ENCODE measurements around the gene ALB. TPM values are rescaled to one million over a fixed set of nuclear protein-coding genes. Genes with fewer than 3 reads are reported as not detected.
A peak's percentile ranks its signal among the peaks of the same experiment; 100 is the strongest.

Gene ALB
- total RNA-seq, 1 donor from 2014 or later: 0.09 TPM

- H3K4me1 ChIP-seq: peaks cover 23% of the 10 kb centered on the region
- Mint-ChIP-seq H3K27me3 (ENCODE audit: insufficient read depth, low read depth) (peaks cover 10% of the 10 kb centered on the region), H3K4me1 (peaks cover 28% of the 10 kb centered on the region), H3K27ac (no peak overlapping the region), H3K4me3 (no peak overlapping the region), H3K9me3 (peaks cover 2% of the 10 kb centered on the region), H3K36me3 (no peaks in the 10 kb centered on the region)
- H3K79me2 ChIP-seq (ENCODE audit: low read depth): no peaks in the 10 kb centered on the region
- H3F3A ChIP-seq (ENCODE audit: low read depth): peaks cover 25% of the 10 kb centered on the region
- no peak overlapping the region for H2AFZ ChIP-seq (replicated peaks)
- peak; percentile 41 for DNase-seq (ENCODE audit: low spot score)
- H3K27ac ChIP-seq: no peak overlapping the region
- H3K36me3 ChIP-seq: no peaks in the 10 kb centered on the region
- no peak overlapping the region for H3K4me3 ChIP-seq
- no peaks in the 10 kb centered on the region for H4K20me1 ChIP-seq (ENCODE audit: low read depth)
- no peaks in the 10 kb centered on the region for H3K9me3 ChIP-seq (ENCODE audit: low read depth)
- no peak overlapping the region for H3K4me2 ChIP-seq
- no peak overlapping the region for H3K9ac ChIP-seq
- H3K27me3 ChIP-seq: no peaks in the 10 kb centered on the region
- TF ChIP-seq CTCF (IDR thresholded peaks at IDR 0.05) (no peak), EZH2phosphoT487 (IDR thresholded peaks at IDR 0.05) (peak; percentile 87)
Observed at GRCh38 chr4:73452953-73453700, 49.0 kb downstream of the ALB start.

GRCh38 chr4:73453701-73454005 is 49.6 kb downstream of the ALB start:
- Histone ChIP-seq H3K79me2 (ENCODE audit: low read depth) (no peaks in the 10 kb centered on the region), H3K36me3 (no peaks in the 10 kb centered on the region), H3K9ac (no peak overlapping the region), H3K27me3 (no peaks in the 10 kb centered on the region), H3K9me3 (ENCODE audit: low read depth) (no peaks in the 10 kb centered on the region), H3K4me2 (no peak overlapping the region), H3K27ac (no peak overlapping the region), H3K4me1 (peaks cover 23% of the 10 kb centered on the region), H4K20me1 (ENCODE audit: low read depth) (no peaks in the 10 kb centered on the region), H2AFZ (replicated peaks) (no peak overlapping the region), H3F3A (ENCODE audit: low read depth) (peaks cover 25% of the 10 kb centered on the region), H3K4me3 (no peak overlapping the region)
- Mint-ChIP-seq H3K4me1 (peaks cover 28% of the 10 kb centered on the region), H3K27me3 (ENCODE audit: insufficient read depth, low read depth) (peaks cover 10% of the 10 kb centered on the region), H3K36me3 (no peaks in the 10 kb centered on the region), H3K4me3 (no peak overlapping the region), H3K9me3 (peaks cover 2% of the 10 kb centered on the region), H3K27ac (no peak overlapping the region)
- no peak for DNase-seq (ENCODE audit: low spot score)
- TF ChIP-seq EZH2phosphoT487 (IDR thresholded peaks at IDR 0.05) (no peak), EZH2 (IDR thresholded peaks at IDR 0.05) (no peak), CTCF (IDR thresholded peaks at IDR 0.05) (no peak)

- Histone ChIP-seq H3K9ac (no peak overlapping the region), H3K9me3 (ENCODE audit: low read depth) (no peaks in the 10 kb centered on the region), H3K4me2 (no peak overlapping the region), H3K27ac (no peak overlapping the region), H3K79me2 (ENCODE audit: low read depth) (no peaks in the 10 kb centered on the region), H4K20me1 (ENCODE audit: low read depth) (no peaks in the 10 kb centered on the region), H2AFZ (replicated peaks) (no peak overlapping the region), H3F3A (ENCODE audit: low read depth) (peaks cover 25% of the 10 kb centered on the region), H3K4me3 (no peak overlapping the region), H3K27me3 (no peaks in the 10 kb centered on the region), H3K4me1 (peaks cover 23% of the 10 kb centered on the region), H3K36me3 (no peaks in the 10 kb centered on the region)
- no peak for DNase-seq (ENCODE audit: low spot score)
- H3K4me3 Mint-ChIP-seq: no peak overlapping the region
- H3K27me3 Mint-ChIP-seq (ENCODE audit: insufficient read depth, low read depth): peaks cover 10% of the 10 kb centered on the region
- no peaks in the 10 kb centered on the region for H3K36me3 Mint-ChIP-seq
- TF ChIP-seq EZH2 (IDR thresholded peaks at IDR 0.05) (no peak), CTCF (IDR thresholded peaks at IDR 0.05) (no peak), EZH2phosphoT487 (IDR thresholded peaks at IDR 0.05) (no peak)
- H3K27ac Mint-ChIP-seq: no peak overlapping the region
- peaks cover 26% of the 10 kb centered on the region for H3K4me1 Mint-ChIP-seq
- H3K9me3 Mint-ChIP-seq: peaks cover 2% of the 10 kb centered on the region
Observed at GRCh38 chr4:73454920-73455319, 50.8 kb downstream of the ALB start.

All from neural progenitor cell (in vitro differentiated cells).